B cell (primary cell): ENCODE measurements around the gene INO80D. TPM values are rescaled to one million over a fixed set of nuclear protein-coding genes. Genes with fewer than 3 reads are reported as not detected.

Source experiments
- ATAC-seq: fragments of 200-7000 bp; cut with Tn5 transposase; one replicate; pipeline ENCODE4 v1.10.0; 2021; ENCODE audit warnings: low read depth, mild to moderate bottlenecking, moderate number of reproducible peaks, moderate library complexity
- CTCF ChIA-PET: fragments of 350-600 bp; sonication (Branson Sonifier 250); formaldehyde crosslinking; loops from one replicate; lab custom pipeline; 2021; ENCODE audit warnings: antibody characterized with exemption, inconsistent platforms; lab: Charles Lee
- POLR2A ChIA-PET: fragments of 350-600 bp; sonication (Branson Sonifier 250); formaldehyde crosslinking; loops from one replicate; lab custom pipeline; 2021; ENCODE audit warnings: antibody characterized with exemption; lab: Charles Lee
- DNase-seq: peaks from one replicate; pipeline ENCODE4 v3.0.0; 2013
- H2AFZ ChIP-seq: 2 replicates; pipeline ENCODE4 v1.6.1; 2012; ENCODE audit warnings: mild to moderate bottlenecking, low read depth, low read length; ENCODE audit not compliant: insufficient read depth, poor library complexity, severe bottlenecking
- H3K27ac ChIP-seq, 2 donors: 1 replicate in 1 of 2; 2 replicates in 1 of 2; pipeline ENCODE4 v1.5.1; 2012 to 2013; ENCODE audit warnings: low read length in 2 of 2, mild to moderate bottlenecking in 2 of 2, moderate library complexity in 1 of 2
- H3K27me3 ChIP-seq, 4 experiments: fragments of 200-600 bp in 1 of 4; sonication (generic) in 1 of 4; replicated peaks in 1 of 4; 1 replicate in 2 of 4; 2 replicates in 2 of 4; pipeline versions ENCODE4 v1.6.1 to v1.7.0; 2013 to 2016; ENCODE audit warnings: low read length in 3 of 4, mild to moderate bottlenecking in 2 of 4, mixed read lengths in 1 of 4, moderate library complexity in 1 of 4; ENCODE audit not compliant: insufficient read depth in 4 of 4, control insufficient read depth in 3 of 4; ENCODE audit errors: control extremely low read depth in 1 of 4
- H3K36me3 ChIP-seq, 2 experiments: replicated peaks in 1 of 2; 1 replicate in 1 of 2; 2 replicates in 1 of 2; pipeline versions ENCODE4 v1.6.1 to v1.7.1; 2013; ENCODE audit warnings: low read length in 1 of 2; ENCODE audit not compliant: insufficient read depth in 2 of 2, control insufficient read depth in 1 of 2; ENCODE audit errors: control extremely low read depth in 1 of 2, extremely low read depth in 1 of 2
- H3K4me1 ChIP-seq, 2 donors: fragments of 200-600 bp in 1 of 2; sonication (generic) in 1 of 2; 1 replicate in 1 of 2; 2 replicates in 1 of 2; pipeline versions ENCODE4 v1.5.1 to v1.6.1; 2013 to 2017; ENCODE audit warnings: low read length in 2 of 2; ENCODE audit not compliant: control insufficient read depth in 2 of 2, insufficient read depth in 2 of 2
- H3K4me2 ChIP-seq: replicated peaks from 2 replicates; pipeline ENCODE3; 2012; ENCODE audit warnings: mild to moderate bottlenecking, low read depth, low read length; ENCODE audit not compliant: poor library complexity, severe bottlenecking
- H3K4me3 ChIP-seq, 5 experiments: fragments of 200-600 bp in 1 of 5; sonication (generic) in 1 of 5; 1 replicate in 3 of 5; 2 replicates in 2 of 5; pipeline versions ENCODE4 v1.5.1 to v1.7.0; 2011 to 2016; ENCODE audit warnings: low read length in 4 of 5, mild to moderate bottlenecking in 4 of 5, low read depth in 2 of 5, control low read depth in 1 of 5, moderate library complexity in 1 of 5; ENCODE audit not compliant: insufficient read depth in 1 of 5; ENCODE audit errors: control extremely low read depth in 1 of 5, extremely low read depth in 1 of 5
- H3K79me2 ChIP-seq: fragments of 200-600 bp; sonication (generic); one replicate; pipeline ENCODE4 v1.6.0; 2016; ENCODE audit warnings: low read length; ENCODE audit not compliant: control insufficient read depth, insufficient read depth
- H3K9ac ChIP-seq: fragments of 200-600 bp; sonication (generic); 2 replicates; pipeline ENCODE4 v1.6.1; 2017; ENCODE audit warnings: mild to moderate bottlenecking, low read length, moderate library complexity
- H3K9me3 ChIP-seq, 3 donors: one replicate each; pipeline versions ENCODE4 v1.6.1 to v1.7.1; 2013; ENCODE audit warnings: low read length in 2 of 3; ENCODE audit not compliant: control insufficient read depth in 2 of 3, insufficient read depth in 1 of 3; ENCODE audit errors: control extremely low read depth in 1 of 3
- H4K20me1 ChIP-seq: 2 replicates; pipeline ENCODE4 v1.6.0; 2012; ENCODE audit warnings: mild to moderate bottlenecking, low read length; ENCODE audit not compliant: insufficient read depth, control insufficient read depth, poor library complexity, severe bottlenecking
- H3K27ac Mint-ChIP-seq: one replicate; pipeline ENCODE4 v1.8.0; 2021; ENCODE audit warnings: mixed read lengths
- H3K27me3 Mint-ChIP-seq: one replicate; pipeline ENCODE4 v1.8.0; 2021; ENCODE audit warnings: mixed read lengths
- H3K4me1 Mint-ChIP-seq: one replicate; pipeline ENCODE4 v1.8.0; 2021; ENCODE audit warnings: mixed read lengths
- H3K4me3 Mint-ChIP-seq: one replicate; pipeline ENCODE4 v1.8.0; 2021; ENCODE audit warnings: mixed read lengths
- H3K9me3 Mint-ChIP-seq: one replicate; pipeline ENCODE4 v1.8.0; 2022; ENCODE audit warnings: mixed read lengths; ENCODE audit not compliant: insufficient read depth
- EZH2 ChIP-seq: IDR thresholded peaks from 2 replicates; pipeline ENCODE4 v1.6.1; 2012; ENCODE audit warnings: borderline replicate concordance, low read depth, mild to moderate bottlenecking, moderate library complexity, low read length; ENCODE audit not compliant: insufficient read depth, poor library complexity, severe bottlenecking
- WGBS: methylation state at CpG from one replicate; pipeline ENCODE4 v1.1.5; 2013; ENCODE audit warnings: missing lambda C conversion rate; ENCODE audit not compliant: insufficient coverage; 5-methylcytosine and 5-hydroxymethylcytosine counted together
- intact Hi-C: fragments of 100-400 bp; cut with micrococcal nuclease; formaldehyde crosslinking; loops from one replicate; pipeline ENCODE4 v1.10.0; 2022
- polyA plus RNA-seq: library from polyadenylated mRNA; depleted of rRNA; stranded (reverse); fragments of >200 nt; gene quantifications from 2 replicates; pipeline ENCODE4 v1.2.3, GENCODE V29; 2012
- total RNA-seq, 2 donors: library from RNA; stranded (reverse); fragments of 120-200 nt in 1 of 2; gene quantifications; 1 replicate in 1 of 2; 2 replicates in 1 of 2; pipeline versions ENCODE4 v1.2.3 to v1.2.4, GENCODE V29; 2013 to 2022
- TF ChIP-seq, protein P1 (sequence below): fragments of 200-600 bp; IDR thresholded peaks from one replicate; pipeline ENCODE4 v1.8.0; 2022; ENCODE audit warnings: antibody characterized with exemption, mild to moderate bottlenecking

INO80D gene
- total and polyA plus RNA-seq, 2 donors (not counting 1 experiment from before 2014, with no cell fraction given), result 6.3 to 61.2 TPM

DNA sequence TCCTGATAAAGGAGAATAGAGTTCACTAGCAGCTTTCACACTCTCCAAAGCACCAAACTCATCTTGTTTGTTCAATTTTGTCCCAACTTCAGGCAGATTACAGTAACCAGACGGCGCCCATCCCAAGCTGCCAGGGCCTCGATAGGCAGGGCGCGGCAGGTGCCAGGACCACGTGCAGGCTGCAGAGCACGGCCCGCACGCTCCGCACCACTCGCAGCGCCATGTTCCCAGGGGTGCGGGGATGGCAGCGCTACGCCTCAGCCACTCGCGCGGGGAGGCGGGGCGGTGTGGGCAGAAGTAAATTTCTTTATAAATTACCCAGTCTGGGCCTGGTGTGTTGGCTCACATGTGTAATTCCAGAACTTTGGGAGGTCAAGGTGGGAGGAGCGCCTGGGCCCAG, 30.3 kb upstream of the INO80D start:
- Mint-ChIP-seq H3K4me3 (no peak overlapping the region), H3K27ac (no peak overlapping the region), H3K4me1 (no peaks in the 10 kb centered on the region), H3K27me3 (no peaks in the 10 kb centered on the region), H3K9me3 (peaks cover 2% of the 10 kb centered on the region)
- POLR2A ChIA-PET, result no interaction called here
- no peaks in the 10 kb centered on the region for H3K79me2 ChIP-seq
- WGBS, result 93% methylated on average over 8 of the region's 21 CpGs
- no peak overlapping the region for H3K4me3 ChIP-seq
- H2AFZ ChIP-seq, result no peak overlapping the region
- CTCF ChIA-PET, result no interaction called here
- H3K4me1 ChIP-seq, result no peaks in the 10 kb centered on the region
- TF ChIP-seq EZH2, result no peak
- TF ChIP-seq, protein P1, sequence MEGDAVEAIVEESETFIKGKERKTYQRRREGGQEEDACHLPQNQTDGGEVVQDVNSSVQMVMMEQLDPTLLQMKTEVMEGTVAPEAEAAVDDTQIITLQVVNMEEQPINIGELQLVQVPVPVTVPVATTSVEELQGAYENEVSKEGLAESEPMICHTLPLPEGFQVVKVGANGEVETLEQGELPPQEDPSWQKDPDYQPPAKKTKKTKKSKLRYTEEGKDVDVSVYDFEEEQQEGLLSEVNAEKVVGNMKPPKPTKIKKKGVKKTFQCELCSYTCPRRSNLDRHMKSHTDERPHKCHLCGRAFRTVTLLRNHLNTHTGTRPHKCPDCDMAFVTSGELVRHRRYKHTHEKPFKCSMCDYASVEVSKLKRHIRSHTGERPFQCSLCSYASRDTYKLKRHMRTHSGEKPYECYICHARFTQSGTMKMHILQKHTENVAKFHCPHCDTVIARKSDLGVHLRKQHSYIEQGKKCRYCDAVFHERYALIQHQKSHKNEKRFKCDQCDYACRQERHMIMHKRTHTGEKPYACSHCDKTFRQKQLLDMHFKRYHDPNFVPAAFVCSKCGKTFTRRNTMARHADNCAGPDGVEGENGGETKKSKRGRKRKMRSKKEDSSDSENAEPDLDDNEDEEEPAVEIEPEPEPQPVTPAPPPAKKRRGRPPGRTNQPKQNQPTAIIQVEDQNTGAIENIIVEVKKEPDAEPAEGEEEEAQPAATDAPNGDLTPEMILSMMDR, result no peak
- no peak overlapping the region for H3K4me2 ChIP-seq
- no peaks in the 10 kb centered on the region for H4K20me1 ChIP-seq
- ATAC-seq (no peak), DNase-seq (no peak)
- intact Hi-C loops, result no loop called here
- peaks cover 2 to 15% of the 10 kb centered on the region in 2 experiments for H3K36me3 ChIP-seq
- no peaks in the 10 kb centered on the region for H3K27me3 ChIP-seq
- no peak overlapping the region for H3K9ac ChIP-seq
- no peak overlapping the region for H3K27ac ChIP-seq
- peaks cover 0 to 6% (median 4%) of the 10 kb centered on the region in 3 donors for H3K9me3 ChIP-seq

DNA sequence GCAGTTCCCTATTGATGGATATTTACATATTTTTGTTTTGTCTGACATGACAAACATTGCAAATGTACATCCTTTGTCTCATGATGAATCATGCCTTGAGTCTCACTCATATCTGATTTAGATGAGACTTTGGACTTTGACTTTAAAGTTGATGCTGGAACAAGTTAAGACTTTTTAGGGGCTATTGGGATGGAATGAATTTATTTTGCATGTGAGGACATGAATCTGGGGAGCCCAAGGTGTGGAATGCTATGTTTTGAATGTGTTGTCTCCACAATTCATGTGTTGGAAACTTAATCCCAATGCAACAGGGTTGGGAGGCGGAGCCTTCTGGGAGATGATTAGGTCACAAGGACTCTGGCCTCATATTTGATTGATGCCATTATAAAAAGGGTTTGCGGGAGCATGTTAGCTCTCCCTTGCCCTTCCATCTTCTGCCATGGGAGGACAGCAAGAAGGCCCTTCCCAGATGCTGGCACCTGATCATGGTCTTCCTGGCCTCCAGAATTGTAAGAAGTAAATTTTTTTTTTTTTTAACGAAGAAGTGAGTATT, 29.1 kb upstream of the INO80D start:
- H3K4me3 Mint-ChIP-seq, result no peak overlapping the region
- no peak overlapping the region for H3K9ac ChIP-seq
- H3K9me3 Mint-ChIP-seq, result no peaks in the 10 kb centered on the region
- ATAC-seq (no peak), DNase-seq (no peak)
- H3K4me1 ChIP-seq, result no peaks in the 10 kb centered on the region
- H3K4me2 ChIP-seq, result no peak overlapping the region
- no peaks in the 10 kb centered on the region for H3K4me1 Mint-ChIP-seq
- ChIA-PET CTCF (no interaction called here), POLR2A (no interaction called here)
- no peaks in the 10 kb centered on the region for H3K27me3 ChIP-seq
- peaks cover 0 to 3% of the 10 kb centered on the region in 2 experiments for H3K36me3 ChIP-seq
- no peaks in the 10 kb centered on the region for H4K20me1 ChIP-seq
- H3K9me3 ChIP-seq, result peaks cover 0 to 6% (median 3%) of the 10 kb centered on the region in 3 donors
- H3K27ac Mint-ChIP-seq, result no peak overlapping the region
- no peak overlapping the region for H3K27ac ChIP-seq
- no peak for TF ChIP-seq EZH2
- TF ChIP-seq, protein P1, result no peak
- H2AFZ ChIP-seq, result no peak overlapping the region
- H3K27me3 Mint-ChIP-seq, result no peaks in the 10 kb centered on the region
- intact Hi-C loops, result no loop called here
- 100% methylated on average over 1 of the region's 3 CpGs for whole genome bisulfite sequencing
- no peak overlapping the region for H3K4me3 ChIP-seq
- no peaks in the 10 kb centered on the region for H3K79me2 ChIP-seq
